Hypothalamus (tissue), 51 donors: ENCODE data around the gene MRGPRD.

Experiments used
- DNase-seq, 51 donors: peaks; one replicate each; lab custom pipeline; 2025; lab: John Stamatoyannopoulos, UW

MRGPRD gene, protein sequence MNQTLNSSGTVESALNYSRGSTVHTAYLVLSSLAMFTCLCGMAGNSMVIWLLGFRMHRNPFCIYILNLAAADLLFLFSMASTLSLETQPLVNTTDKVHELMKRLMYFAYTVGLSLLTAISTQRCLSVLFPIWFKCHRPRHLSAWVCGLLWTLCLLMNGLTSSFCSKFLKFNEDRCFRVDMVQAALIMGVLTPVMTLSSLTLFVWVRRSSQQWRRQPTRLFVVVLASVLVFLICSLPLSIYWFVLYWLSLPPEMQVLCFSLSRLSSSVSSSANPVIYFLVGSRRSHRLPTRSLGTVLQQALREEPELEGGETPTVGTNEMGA

DNA sequence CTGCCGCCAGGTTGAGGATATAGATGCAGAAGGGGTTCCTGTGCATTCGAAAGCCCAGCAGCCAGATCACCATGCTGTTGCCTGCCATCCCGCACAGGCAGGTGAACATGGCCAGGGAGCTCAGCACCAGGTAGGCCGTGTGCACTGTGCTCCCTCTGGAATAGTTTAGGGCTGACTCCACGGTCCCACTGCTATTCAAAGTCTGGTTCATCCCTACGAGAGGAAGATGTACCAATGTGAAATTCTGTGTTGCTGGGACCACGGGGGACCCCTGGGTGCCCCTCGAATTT is at the start of gene MRGPRD:
TSS of gene MRGPRD (minus strand) at position 211 of the 290 bp plus-strand sequence. CDS start at position 211, 0 bp downstream.
- no peak for DNase-seq

DNA sequence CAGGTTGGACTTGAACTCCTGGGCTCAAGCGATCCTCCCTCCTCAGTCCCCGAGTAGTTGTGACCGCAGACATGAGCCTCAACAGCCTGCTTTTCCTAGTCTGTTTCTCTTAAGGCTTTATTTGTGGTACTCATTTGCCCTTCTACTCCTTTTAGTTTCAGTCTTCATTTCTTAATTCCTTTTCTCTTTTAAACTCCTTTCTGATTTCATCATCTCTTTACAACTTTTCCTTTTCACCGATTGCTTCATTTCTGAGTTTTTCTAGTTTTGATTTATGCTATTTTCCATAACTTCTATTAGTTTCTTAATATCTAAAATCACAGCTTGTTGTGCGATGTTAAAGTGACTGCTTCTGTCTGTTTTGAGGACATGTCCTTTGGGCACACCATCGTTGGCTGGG is 49.5 kb upstream of the MRGPRD start:
- DNase-seq: no peak

DNA sequence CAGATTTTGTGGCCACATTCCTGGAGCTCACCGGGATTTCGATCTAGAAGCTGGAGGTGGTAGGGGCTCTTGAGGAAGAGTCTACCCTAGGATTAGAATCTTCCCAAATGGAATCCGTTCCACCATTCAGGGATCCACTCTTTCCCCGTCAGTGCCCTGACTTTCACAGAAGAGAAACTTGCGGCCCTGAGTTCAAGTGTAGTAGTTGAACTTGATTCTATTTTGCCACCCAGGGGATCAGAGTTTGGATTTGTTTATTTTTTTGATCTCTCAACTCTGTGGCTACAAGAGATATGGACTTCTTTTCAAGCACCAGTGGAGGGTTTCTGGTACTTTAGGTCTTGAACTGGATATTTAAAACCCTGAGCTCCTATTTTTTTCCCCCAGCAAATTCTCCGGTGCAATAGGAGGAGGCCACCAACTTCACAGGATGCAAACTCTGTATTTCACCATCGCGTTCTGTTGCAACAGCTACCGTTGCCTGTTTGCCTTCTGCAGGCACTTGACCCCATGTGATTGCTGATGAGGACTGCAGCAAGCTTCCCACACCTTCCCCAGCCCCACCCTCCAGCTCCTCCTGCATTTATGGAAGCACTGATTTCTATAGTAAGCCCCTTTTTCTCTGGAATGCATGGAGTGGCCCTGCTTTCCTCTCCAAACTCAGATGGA is 47.1 kb upstream of the MRGPRD start:
- DNase-seq: no peak

DNA sequence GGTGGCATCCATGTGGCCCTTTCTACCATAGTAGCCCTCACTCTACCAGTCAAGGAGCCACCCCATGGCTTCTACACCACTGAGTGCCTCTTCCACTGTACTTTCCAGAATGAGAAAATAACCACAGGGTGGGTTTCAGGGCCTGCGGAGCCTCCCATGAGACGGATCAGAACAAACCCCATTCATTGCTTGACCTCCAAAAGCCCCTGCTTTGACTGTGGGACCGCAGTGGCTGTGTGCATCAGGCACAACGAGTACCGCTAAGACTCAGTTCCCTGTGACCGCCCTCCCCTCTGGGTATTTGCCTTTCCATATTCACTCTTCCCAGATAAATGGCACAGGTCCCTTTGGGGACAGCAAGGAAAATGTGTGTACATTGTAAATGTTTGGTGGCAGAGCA is 43.7 kb upstream of the MRGPRD start:
- DNase-seq: no peak

DNA sequence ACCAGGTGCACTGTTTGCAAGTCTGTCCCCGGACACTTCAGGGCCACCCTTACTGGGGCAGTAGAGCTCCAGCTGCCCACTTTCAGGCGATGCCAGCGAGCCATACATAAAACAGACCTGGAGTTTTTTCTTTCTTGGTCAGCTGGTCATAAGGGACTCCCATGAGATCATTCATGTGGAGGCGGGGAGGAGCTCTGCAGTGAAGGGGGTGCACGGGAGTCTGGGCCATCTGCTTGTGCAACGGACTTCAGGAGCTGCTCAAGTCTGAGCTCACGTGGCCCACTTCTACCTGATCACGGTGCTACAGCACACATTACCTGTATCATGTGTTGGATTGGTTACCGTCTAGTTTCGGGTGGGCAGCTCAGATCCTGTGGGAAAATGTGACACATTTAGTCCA is 41.5 kb upstream of the MRGPRD start:
- no peak for DNase-seq

DNA sequence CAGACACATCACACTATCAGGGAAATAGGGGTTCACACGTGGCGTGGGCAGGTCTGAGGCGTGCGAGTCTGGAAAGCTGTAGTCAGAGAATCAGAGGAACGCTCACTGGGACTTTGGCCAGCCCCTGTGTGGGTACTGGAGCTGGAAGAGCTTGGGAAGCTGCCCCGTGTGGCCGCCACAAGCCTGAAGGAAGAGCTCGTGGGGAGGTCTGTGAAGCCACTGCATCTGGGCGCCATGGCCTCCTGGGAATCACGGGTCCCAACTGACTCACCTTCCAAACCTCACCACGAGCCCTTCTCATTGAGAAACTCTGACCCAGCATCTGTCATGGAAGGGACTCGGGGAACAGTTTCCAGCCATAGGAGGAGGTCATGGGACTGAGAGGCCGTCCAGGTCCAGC is 38.1 kb upstream of the MRGPRD start:
- DNase-seq: peak in 3 of 51 donors; percentile 8 to 9 (median 9)

DNA sequence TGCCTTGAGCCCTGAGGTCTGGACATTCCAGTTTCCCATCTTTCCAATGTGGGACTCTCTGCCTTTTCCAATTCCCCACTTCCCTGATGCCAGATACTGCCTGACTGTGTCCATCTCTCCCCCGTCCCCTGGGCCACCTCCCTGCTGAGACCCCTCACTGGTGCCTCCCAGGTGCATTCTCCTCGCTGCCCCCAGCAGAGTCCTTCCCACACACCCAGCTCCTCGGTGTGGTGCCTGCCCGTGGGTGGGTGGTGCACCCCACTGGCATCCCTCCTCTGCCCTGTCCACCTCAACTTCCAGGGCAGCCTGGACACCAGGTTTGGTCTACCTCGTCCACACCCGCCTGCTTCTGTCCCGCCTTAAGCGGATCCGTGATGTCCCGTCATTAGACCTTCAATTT is 37.2 kb upstream of the MRGPRD start:
- no peak for DNase-seq

DNA sequence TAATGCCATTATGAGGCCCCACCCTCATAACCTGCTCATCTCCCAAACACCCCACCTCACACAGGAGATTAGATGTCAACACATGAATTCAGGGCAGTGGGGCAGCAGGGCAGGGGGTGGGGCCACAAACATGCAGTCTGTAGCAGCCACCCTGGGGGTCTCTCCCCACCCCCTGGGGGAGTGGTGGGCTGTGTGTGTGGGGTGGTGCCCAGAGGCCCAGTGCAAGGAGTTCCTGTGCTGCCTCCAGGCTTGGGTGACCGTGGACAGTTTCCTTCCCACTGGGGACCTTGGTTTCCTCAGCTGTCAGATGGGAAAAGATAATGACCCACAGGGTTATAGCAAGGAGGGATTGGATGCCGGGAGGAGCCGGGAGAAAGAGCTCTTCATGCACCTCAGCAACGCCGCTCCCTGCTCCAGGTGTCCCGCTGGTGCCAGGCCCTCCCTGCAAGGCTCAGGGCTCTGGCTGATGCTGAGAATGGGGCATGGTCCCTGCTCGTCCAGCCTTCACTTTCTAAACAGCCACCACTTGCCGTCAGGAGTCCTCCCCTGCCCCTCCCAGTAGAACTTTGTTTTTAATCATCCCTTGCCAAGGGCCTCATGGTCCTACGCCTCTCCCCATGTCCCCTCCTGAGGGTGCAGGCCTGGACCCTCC is 34.2 kb upstream of the MRGPRD start:
- DNase-seq: no peak

DNA sequence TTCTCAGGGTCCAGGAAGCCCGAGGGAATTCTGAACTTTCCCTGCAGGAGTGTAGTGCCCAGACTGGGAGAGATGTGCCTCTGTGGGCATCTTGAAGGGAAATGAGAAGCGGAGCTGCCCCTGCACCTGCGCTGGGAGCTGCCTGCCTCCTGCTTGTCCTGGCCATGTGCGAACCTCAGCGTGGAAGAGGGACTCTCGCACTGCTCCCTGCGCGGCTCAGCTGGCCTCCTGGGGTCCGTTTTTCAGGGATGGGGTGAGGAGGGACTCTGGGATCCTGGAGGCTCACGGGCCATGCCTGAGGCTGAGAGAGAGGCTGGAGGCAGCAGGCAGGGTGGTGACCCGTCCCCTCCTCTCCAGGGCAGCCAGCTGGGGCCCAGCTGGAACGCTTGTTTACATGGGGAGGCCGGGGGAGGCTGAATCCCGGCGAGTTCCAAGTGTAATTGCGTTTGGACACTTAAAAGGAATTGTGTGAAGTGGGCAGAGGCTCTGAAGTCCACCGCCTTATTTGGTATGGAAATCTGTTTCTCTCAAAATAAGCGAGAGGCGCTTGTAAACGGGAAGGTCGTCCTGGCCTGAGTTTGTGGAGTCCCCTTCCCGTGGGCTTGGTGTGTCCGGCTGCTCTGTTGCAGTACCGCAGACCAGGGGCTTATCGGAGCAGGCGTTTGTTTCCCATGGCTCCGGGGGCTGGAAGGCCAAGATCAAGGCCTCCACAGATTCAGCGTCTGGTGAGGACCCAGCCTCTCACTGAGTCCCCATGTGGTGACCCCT is 33.5 kb upstream of the MRGPRD start:
- DNase-seq: no peak

DNA sequence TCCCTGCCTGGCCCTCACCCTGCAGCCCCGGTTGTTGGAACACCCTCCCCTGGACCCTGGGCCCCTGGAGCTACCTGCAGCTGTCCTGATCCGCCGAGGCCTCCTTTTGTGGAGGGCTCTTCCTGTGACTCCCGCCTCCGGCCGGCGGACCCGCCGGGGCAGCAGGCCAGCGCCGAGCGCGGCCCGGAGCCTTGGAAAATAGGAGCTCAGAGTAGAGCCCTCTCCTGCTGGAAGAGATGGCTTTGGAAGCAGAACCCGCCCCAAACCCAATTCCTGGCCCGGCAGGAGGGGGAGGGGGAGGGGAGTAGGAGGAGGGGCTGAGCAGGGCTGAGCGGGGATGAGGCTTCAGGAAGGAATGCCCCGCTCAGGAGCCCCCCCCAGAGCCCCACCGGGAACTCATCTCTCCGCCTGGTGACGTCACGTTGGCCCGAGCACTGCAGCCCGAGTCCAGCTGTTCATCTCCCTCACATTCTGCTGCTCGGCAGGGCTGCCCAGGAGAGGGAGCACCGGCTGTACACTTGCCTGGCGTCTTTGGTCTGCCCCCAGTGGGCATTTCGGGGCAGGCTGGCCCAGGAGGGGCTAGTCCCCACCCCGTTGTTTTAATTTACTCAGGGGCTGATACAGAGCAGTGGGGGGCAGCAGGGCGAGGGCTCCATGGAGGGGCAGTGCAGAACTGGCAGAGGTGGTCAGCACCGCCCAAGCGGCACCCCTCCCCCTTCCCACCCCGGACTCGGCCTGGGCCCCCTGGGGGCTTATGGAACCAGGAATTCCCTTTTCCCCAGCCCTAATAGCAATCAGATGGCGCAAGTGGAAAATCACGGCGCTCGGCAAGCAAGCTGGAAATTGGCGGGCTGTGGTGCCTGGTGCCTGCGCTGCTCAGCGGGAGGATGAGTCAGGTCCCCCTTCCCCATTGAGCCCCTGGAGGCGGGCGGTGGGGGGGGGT is 32.5 kb upstream of the MRGPRD start, which contains the start of gene MRGPRF:
TSS of gene MRGPRF (minus strand) at position 238 of the 943 bp plus-strand sequence. CDS start 3,345 bp downstream, outside the sequence.
- DNase-seq: peak in 14 of 51 donors; percentile 12 to 64 (median 24)

DNA sequence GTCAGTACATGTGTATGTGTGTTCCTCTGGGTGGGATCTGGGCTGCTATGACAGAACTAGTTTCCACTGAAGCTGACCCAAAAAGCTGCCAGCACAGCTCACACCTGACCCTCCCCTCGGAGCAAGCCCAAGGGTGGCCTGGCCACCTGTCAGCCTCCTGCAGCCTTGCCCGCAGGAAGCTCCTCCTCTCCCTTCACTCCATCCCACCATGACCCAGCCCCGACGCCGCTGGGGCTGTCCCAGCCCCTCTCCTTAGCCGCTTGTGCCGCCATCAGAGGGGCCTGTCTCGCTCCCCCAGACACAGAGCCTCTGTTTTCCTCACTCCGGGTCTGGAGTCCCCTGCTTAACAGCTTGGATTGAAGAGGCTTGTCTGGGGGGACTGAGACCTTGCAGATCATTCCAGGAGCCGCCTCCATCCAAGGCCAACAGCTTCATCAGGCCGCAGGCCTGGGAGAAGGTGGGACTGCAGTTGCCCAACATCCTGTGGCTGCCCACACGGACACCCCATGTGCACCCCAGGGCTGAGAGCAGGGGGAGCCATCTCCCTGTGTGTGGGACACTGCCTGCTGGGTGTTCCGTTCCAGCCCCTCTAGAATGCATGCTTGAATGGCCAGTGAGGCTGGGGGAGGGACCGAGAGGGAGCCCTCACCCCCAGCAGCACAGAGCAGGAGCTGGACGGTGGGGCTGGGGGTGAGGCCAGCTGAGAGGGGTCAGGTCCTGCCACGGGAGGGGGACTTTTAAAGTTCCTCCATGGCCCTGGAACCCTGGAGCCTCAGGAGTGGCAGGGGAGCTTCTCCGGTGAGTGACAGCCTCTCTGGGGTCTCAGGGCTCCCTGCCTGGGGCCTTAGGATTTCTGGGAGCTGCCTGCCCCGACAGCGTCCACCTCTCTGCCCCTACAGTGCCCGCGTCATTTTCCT is 31.6 kb upstream of the MRGPRD start:
- no peak for DNase-seq

DNA sequence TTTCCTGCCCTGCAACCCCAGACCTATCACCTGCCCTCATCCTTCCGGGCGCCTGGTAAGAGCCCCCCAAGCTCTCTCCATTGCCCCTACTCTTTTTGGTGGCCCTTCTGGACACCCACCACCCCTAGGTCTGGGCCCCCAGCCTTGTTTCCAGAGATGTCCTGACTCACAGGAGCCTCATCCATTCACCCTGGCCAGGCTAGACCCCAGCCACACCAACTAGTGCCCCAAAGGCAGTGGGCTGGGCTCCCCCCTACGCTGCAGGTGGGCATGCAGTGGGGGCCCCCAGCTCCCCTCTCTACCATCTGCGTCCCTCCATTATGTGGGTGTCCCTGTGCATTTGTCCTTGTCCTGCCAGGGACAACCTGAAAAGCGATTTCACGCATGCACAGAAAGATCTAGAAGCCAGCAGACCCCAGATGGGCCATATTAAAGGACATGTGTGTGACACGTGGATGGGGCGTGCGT is 30.9 kb upstream of the MRGPRD start:
- no peak for DNase-seq

DNA sequence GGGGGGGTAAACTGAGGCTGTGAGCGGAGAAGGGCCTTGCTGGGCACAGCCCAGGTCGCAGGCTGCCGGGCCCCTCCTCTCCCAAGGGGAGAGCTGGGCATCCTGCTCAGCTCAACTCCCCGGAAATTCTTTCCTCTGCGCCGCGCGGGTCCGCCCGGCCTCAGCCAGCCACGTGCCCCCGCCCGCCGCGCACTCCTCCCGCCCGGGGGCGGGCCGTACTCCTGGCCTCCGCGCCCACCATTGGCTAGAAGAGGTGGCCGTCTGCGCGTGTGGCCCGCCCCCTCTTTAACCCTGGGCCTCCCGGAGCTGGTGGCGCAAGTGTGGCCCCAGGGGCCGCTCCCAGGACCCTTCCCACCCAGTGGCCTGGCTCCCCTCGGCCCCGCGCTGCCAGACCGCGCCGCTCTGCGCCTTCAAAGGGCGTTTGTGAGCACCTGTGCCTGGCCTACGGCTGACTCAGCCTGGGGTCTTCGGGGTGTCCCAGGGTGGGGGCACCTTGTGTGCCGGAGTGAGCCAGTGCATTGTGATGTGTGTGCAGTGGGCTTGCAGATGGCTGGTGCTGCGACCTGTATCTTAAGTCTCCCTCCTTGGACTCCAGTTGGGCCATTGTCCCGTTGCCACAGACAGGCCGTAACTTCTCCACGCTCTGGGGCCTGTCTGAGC is 30.3 kb upstream of the MRGPRD start:
- peak in 29 of 51 donors; percentile 13 to 71 (median 38) for DNase-seq

DNA sequence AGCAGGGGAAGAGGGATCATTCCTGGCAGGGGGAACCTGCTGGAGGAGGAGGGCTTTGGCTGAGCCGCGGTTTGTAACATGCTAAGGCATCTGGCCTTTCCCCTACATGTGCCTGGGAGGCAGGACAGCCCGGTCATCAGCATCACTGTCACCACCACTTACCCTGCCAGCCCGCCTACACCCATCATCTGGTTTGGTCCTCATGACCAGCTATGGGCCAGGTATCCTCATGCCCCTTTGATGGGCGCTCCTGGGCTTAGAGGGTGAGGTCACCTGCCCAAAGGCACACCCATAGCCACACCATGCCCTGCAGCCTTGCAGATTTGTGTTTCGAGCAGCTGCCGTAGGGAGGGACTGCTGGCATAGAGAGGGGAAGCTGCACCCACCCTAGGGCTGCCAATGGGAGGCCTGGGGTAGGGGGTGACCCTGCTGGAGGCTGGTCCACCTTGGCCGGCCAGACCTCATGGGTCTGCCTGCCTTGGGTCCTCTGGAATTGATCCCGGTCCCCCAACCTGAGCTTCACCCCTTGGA is 29.6 kb upstream of the MRGPRD start:
- no peak for DNase-seq

DNA sequence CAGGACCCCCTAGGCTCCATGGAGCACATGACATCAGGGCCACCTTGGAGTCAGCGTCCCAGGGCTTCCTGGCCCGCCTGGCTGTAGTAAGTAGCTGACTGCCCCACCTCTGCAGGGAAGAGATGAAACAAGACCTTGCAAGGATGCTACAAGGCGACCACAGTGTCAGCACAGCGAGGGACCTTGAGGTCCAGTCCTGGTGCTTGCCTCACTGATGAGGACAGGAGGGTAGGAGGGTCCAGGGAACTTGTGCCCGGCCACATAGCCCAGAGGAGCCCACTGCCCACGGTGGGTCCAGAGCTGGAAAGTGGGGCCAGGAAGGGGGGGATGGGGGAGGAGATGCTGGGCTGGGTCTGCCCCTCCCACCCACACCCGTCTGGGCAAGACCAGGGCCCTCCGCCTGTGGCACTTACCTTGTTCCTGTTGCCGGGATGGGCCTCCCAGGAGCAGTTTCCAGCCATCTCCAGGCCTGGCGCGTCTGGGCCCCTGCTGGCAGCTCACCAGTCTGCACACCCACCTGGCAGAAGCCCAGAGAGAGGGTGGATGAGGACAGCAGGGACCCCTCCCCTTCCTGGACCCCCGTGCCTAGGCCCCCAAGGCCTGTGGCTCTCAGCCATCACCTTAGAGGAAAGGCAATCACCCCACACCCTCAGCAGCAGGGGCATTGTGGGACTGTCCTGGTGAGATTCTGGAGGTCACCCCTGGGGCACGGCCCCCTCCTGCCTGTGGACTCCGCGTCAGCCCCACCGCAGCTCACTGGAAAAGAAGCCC is 28.8 kb upstream of the MRGPRD start:
- no peak for DNase-seq

DNA sequence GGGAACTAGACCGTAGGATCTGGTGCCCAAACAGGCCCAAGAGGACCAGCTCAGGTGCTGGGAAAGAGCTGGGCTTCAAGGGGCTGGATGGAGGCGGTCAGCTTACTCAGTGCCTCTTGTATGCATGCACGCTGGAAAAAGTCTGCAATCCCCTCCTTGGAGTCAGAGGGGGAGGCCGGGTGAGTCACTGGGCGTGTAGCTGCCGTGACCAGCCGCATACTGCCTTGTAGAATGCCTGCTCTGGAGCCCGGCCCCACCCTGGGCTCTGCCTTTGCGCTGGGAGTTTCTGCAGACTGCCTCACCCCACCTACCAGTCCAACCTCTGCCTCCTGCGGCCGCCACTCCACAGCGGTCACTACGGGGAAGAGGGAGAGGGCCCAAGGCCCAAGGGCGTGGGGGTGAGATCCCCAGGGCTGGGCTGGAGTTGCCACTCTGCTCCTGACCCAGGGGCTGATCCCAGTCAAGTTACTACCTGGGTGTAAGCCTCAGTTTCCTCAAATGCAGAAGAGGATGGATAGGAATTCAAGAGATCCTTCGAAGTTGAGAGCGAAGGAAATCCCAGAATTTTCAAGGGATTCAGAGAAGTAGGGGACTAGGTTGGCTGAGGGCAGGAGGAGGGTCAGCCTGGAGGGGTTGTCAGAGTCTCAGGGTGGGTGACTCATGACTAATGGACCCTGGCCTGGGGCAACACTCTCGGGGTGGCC is 28.1 kb upstream of the MRGPRD start:
- no peak for DNase-seq

DNA sequence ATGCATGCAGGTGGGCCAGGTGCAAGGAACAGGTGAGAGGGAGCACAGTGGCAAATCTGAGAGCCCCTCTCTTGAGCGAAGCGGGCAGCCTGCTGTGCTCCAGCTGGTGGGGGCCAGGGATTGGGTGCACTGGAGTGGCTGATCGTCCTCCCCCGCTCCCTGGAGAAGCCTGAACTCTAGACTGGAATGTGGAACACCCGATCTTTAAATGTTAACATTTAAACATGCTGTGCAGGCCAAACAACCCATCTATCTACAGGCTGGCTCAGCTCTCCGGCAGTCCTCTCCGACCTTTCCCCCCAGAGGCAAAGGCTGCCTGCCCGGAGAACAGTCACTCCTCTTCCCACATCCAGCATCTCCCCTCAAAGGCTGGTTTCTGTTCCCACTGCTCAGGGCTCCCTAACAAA is 27.2 kb upstream of the MRGPRD start:
- DNase-seq: no peak
